Liver (tissue), 9 donors: ENCODE results near the gene CD247. TPM values are rescaled to one million over a fixed set of nuclear protein-coding genes. Genes with fewer than 3 reads are reported as not detected.

Source experiments
- DNase-seq: peaks from one replicate; pipeline ENCODE4 v3.0.0-alpha.2; 2017; ENCODE audit warnings: low spot score
- H3K27ac ChIP-seq, 2 donors: one replicate each; pipeline ENCODE4 v1.7.0; 2013; ENCODE audit warnings: inconsistent platforms in 2 of 2, low read length in 2 of 2, control low read depth in 1 of 2, low read depth in 1 of 2, mild to moderate bottlenecking in 1 of 2
- H3K27me3 ChIP-seq, 4 donors: one replicate each; pipeline versions ENCODE4 v1.6.1 to v1.7.0; 2013; ENCODE audit warnings: low read length in 3 of 4, inconsistent platforms in 1 of 4, mild to moderate bottlenecking in 1 of 4, moderate library complexity in 1 of 4; ENCODE audit not compliant: control insufficient read depth in 4 of 4, insufficient read depth in 4 of 4
- H3K36me3 ChIP-seq, 4 donors: one replicate each; pipeline versions ENCODE4 v1.6.1 to v1.7.0; 2013; ENCODE audit warnings: low read length in 3 of 4, mild to moderate bottlenecking in 3 of 4, low read depth in 1 of 4, moderate library complexity in 1 of 4; ENCODE audit not compliant: control insufficient read depth in 4 of 4, insufficient read depth in 3 of 4
- H3K4me1 ChIP-seq, 4 donors: one replicate each; pipeline versions ENCODE4 v1.6.1 to v1.7.0; 2013; ENCODE audit warnings: low read length in 3 of 4, mild to moderate bottlenecking in 3 of 4, moderate library complexity in 1 of 4; ENCODE audit not compliant: control insufficient read depth in 4 of 4, insufficient read depth in 4 of 4
- H3K4me3 ChIP-seq, 3 donors: one replicate each; pipeline versions ENCODE4 v1.6.1 to v1.7.0; 2013; ENCODE audit warnings: low read length in 3 of 3, control low read depth in 1 of 3, low read depth in 1 of 3, mild to moderate bottlenecking in 1 of 3
- H3K9ac ChIP-seq, 2 donors: one replicate each; pipeline ENCODE4 v1.7.0; 2013; ENCODE audit warnings: low read length in 2 of 2, mild to moderate bottlenecking in 2 of 2, moderate library complexity in 2 of 2, control low read depth in 1 of 2, low read depth in 1 of 2
- H3K9me3 ChIP-seq, 4 donors: one replicate each; pipeline versions ENCODE4 v1.6.1 to v1.7.0; 2013; ENCODE audit warnings: low read length in 3 of 4; ENCODE audit not compliant: control insufficient read depth in 4 of 4
- FOXA1 ChIP-seq: IDR thresholded peaks from 2 replicates; pipeline ENCODE4 v1.6.1; 2016; ENCODE audit warnings: antibody characterized with exemption
- GABPA ChIP-seq, 2 donors: IDR thresholded peaks in 1 of 2; conservative IDR thresholded peaks in 1 of 2; 2 replicates each; pipeline ENCODE4 v1.6.1; 2016; ENCODE audit warnings: antibody characterized with exemption in 2 of 2, mild to moderate bottlenecking in 1 of 2, moderate library complexity in 1 of 2
- HNF4A ChIP-seq, 2 donors: conservative IDR thresholded peaks; 2 replicates each; pipeline ENCODE4 v1.6.1; 2016; ENCODE audit warnings: antibody characterized with exemption in 2 of 2, mild to moderate bottlenecking in 2 of 2
- HNF4G ChIP-seq: IDR thresholded peaks from 2 replicates; pipeline ENCODE4 v1.6.1; 2016; ENCODE audit warnings: antibody characterized with exemption
- NR2F2 ChIP-seq: IDR thresholded peaks from 2 replicates; pipeline ENCODE4 v1.6.1; 2016; ENCODE audit warnings: antibody characterized with exemption
- RAD21 ChIP-seq, 2 donors: IDR thresholded peaks; 2 replicates each; pipeline ENCODE4 v1.6.1; 2016; ENCODE audit warnings: antibody characterized with exemption in 2 of 2, mild to moderate bottlenecking in 2 of 2
- REST ChIP-seq: IDR thresholded peaks from 2 replicates; pipeline ENCODE4 v1.6.1; 2016; ENCODE audit warnings: antibody characterized with exemption, mild to moderate bottlenecking
- SP1 ChIP-seq: IDR thresholded peaks from 2 replicates; pipeline ENCODE4 v1.6.1; 2018; ENCODE audit warnings: antibody characterized with exemption, mild to moderate bottlenecking
- WGBS: extraction: QIAGEN DNeasy Blood & Tissue Kit; methylation state at CpG from one replicate; pipeline ENCODE4 v1.1.7; 2013; 5-methylcytosine and 5-hydroxymethylcytosine counted together
- polyA plus RNA-seq, 2 donors: library from polyadenylated mRNA; stranded (reverse) in 1 of 2; unstranded in 1 of 2; fragments of 200-250 nt in 1 of 2; fragments of >200 nt in 1 of 2; fragmentation: Nextera tagmentation in 1 of 2; extraction: Ambion mirVana in 1 of 2; gene quantifications; one replicate each; pipeline versions ENCODE4 v1.2.1 to v1.2.3, GENCODE V29; 2013 to 2015
- total RNA-seq, 2 donors: library from RNA; depleted of rRNA; stranded (reverse); fragments of >200 nt; gene quantifications; one replicate each; pipeline ENCODE4 v1.2.3, GENCODE V29; 2014
- TF ChIP-seq, protein P1 (sequence below): IDR thresholded peaks from 2 replicates; pipeline ENCODE4 v1.6.1; 2016; ENCODE audit warnings: antibody characterized with exemption
- TF ChIP-seq, protein P2 (sequence below): IDR thresholded peaks from 2 replicates; pipeline ENCODE4 v1.6.1; 2016; ENCODE audit warnings: antibody characterized with exemption
- donor health status: healthy.
- donor health status: healthy.
- donor health status: healthy.
- donor health status: healthy.
- donor health status: healthy.

CD247 gene
- total and polyA plus RNA-seq, 4 donors: 0.61 to 2.2 (median 1.6) TPM

DNA sequence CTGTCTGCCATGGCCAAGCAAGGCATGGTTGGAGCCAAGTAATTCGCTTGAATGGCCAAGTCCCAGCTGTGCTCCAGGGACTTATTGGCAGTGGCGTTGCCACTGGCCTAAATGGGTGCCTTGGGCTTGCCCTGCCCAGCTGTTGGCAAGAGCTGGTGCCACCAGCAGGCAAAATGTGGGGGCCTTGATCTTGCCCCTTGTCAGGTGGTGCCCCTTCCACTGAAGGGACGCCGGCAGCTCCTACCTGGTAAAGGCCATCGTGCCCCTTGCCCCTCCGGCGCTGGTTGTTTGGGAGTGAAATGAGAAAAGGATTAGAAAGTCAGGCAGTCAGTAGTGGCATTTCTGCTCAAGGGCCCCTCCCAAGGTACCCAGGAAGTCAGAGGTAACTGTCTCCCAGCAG is 85.5 kb downstream of the CD247 start:
- H3K9ac ChIP-seq: no peak overlapping the region
- no peaks in the 10 kb centered on the region for H3K4me1 ChIP-seq
- no peak overlapping the region for H3K27ac ChIP-seq
- H3K36me3 ChIP-seq: no peaks in the 10 kb centered on the region
- H3K4me3 ChIP-seq: no peak overlapping the region
- TF ChIP-seq REST: no peak
- TF ChIP-seq, protein P1, sequence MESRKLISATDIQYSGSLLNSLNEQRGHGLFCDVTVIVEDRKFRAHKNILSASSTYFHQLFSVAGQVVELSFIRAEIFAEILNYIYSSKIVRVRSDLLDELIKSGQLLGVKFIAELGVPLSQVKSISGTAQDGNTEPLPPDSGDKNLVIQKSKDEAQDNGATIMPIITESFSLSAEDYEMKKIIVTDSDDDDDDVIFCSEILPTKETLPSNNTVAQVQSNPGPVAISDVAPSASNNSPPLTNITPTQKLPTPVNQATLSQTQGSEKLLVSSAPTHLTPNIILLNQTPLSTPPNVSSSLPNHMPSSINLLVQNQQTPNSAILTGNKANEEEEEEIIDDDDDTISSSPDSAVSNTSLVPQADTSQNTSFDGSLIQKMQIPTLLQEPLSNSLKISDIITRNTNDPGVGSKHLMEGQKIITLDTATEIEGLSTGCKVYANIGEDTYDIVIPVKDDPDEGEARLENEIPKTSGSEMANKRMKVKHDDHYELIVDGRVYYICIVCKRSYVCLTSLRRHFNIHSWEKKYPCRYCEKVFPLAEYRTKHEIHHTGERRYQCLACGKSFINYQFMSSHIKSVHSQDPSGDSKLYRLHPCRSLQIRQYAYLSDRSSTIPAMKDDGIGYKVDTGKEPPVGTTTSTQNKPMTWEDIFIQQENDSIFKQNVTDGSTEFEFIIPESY: no peak
- TF ChIP-seq GABPA (IDR thresholded peaks at IDR 0.05 in 1 of 2, conservative IDR thresholded peaks at IDR 0.05 in 1 of 2): no peak
- no peak for DNase-seq
- WGBS: 98% methylated on average over 7 of the region's 7 CpGs
- H3K9me3 ChIP-seq: no peaks in the 10 kb centered on the region
- H3K27me3 ChIP-seq: no peaks in the 10 kb centered on the region

DNA sequence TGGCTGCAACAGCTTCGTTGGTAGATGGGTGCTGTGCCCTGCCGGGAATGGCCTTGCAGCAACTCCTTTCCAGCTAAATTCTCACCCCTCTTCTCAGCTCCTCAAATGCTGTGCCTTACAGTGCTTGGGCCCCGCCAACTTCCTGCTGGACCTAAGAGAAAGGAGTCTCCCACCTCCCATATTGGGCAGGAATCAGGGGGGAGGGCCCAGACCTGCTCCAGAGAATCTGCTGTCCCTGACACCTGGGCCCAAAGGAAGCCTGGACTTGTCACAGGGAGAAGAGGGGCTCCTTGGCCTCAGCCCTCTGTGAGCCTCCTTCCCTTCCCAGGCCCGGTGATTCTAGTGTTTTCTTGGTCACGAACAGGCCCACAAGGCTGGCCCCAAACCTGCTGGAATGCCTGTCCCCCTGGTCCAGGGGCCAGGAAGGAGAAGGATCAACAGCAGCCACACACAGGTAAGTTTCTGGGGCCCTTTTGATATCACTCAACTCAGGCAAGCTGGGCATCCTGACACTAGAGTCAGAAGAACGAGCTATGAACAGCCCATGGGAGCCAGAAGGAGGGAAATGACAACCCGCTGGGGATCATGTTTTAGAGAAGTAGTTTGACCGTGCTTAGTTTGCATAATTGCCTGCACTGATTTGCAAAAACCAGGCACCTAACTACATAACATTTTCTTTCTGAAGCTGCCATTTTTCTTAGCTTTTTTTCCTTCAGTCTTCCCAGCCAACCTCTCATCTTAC is 86.2 kb downstream of the CD247 start:
- H3K9me3 ChIP-seq: no peaks in the 10 kb centered on the region
- no peak overlapping the region for H3K9ac ChIP-seq
- TF ChIP-seq HNF4A (conservative IDR thresholded peaks at IDR 0.05) (no peak), HNF4G (no peak), RAD21 (IDR thresholded peaks at IDR 0.05) (no peak), GABPA (IDR thresholded peaks at IDR 0.05 in 1 of 2, conservative IDR thresholded peaks at IDR 0.05 in 1 of 2) (no peak), REST (no peak), SP1 (no peak), FOXA1 (no peak), NR2F2 (no peak)
- TF ChIP-seq, protein P1: no peak
- TF ChIP-seq, protein P2, sequence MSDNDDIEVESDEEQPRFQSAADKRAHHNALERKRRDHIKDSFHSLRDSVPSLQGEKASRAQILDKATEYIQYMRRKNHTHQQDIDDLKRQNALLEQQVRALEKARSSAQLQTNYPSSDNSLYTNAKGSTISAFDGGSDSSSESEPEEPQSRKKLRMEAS: no peak
- H3K27me3 ChIP-seq: no peaks in the 10 kb centered on the region
- H3K36me3 ChIP-seq: no peaks in the 10 kb centered on the region
- no peak overlapping the region for H3K27ac ChIP-seq
- no peak overlapping the region for H3K4me3 ChIP-seq
- DNase-seq: no peak
- WGBS: 91% methylated on average over 8 of the region's 8 CpGs
- no peaks in the 10 kb centered on the region for H3K4me1 ChIP-seq
